ENCODE measurements around the gene KLF15.

KLF15 gene

DNA sequence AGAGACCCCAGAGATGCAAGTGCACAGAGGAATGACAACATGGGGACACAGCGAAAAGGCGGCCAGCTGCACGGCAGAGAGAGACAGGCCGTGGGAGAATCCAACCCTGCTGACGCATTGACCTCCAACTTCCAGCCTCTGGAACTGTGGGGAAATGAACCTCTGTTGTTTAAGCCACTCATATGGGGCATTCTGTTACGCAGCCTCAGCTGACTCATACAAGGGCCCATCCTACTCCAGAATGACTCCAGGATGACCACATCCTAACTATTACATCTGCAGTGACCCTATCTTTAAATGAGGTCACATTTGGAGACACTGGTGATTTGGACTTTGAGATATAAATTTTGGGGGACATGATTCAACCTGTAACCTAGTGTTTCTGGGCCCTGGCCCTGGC, 44.0 kb downstream of the KLF15 start:
- TF ChIP-seq, protein P1, sequence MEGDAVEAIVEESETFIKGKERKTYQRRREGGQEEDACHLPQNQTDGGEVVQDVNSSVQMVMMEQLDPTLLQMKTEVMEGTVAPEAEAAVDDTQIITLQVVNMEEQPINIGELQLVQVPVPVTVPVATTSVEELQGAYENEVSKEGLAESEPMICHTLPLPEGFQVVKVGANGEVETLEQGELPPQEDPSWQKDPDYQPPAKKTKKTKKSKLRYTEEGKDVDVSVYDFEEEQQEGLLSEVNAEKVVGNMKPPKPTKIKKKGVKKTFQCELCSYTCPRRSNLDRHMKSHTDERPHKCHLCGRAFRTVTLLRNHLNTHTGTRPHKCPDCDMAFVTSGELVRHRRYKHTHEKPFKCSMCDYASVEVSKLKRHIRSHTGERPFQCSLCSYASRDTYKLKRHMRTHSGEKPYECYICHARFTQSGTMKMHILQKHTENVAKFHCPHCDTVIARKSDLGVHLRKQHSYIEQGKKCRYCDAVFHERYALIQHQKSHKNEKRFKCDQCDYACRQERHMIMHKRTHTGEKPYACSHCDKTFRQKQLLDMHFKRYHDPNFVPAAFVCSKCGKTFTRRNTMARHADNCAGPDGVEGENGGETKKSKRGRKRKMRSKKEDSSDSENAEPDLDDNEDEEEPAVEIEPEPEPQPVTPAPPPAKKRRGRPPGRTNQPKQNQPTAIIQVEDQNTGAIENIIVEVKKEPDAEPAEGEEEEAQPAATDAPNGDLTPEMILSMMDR (IDR thresholded peaks at IDR 0.05), result no peak
- TF ChIP-seq ZFX (IDR thresholded peaks at IDR 0.05; ENCODE audit: borderline replicate concordance), result no peak

DNA sequence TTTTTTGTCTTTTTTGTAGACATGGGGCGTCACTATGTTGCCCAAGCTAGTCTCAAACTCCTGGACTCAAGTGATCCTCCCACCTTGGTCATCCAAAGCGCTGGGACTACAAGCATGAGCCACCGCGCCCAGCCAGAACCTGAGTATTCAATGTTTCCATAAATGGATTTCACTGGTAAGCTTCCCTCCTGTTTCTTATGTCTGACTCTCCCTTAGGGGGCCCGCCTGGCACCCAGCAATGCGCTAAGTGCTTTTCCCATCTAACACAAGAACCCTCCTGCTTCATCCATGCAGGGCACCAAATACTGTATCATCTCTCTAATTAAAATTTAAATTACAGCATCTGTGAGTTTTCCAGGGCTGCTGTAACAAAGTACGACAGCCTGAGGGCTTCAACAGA, 44.9 kb downstream of the KLF15 start:
- no peak for TF ChIP-seq ZFX (IDR thresholded peaks at IDR 0.05; ENCODE audit: borderline replicate concordance)
- TF ChIP-seq, protein P1 (IDR thresholded peaks at IDR 0.05), result no peak
- no peak overlapping the region for H3K27ac ChIP-seq

More for the DNA sequence above, 44.0 kb downstream of the KLF15 start:
- H3K27ac ChIP-seq, result no peak overlapping the region

GRCh38 chr3:126311338-126311978, 45.8 kb downstream of the KLF15 start:
- H3K27ac ChIP-seq, result no peak overlapping the region
- TF ChIP-seq, protein P1 (IDR thresholded peaks at IDR 0.05), result no peak
- TF ChIP-seq ZFX (IDR thresholded peaks at IDR 0.05; ENCODE audit: borderline replicate concordance), result no peak

- H3K27ac ChIP-seq, result no peak overlapping the region
- TF ChIP-seq ZFX (IDR thresholded peaks at IDR 0.05; ENCODE audit: borderline replicate concordance), result no peak
- TF ChIP-seq, protein P1 (IDR thresholded peaks at IDR 0.05), result no peak
Observed at GRCh38 chr3:126310816-126311215, 46.4 kb downstream of the KLF15 start.

DNA sequence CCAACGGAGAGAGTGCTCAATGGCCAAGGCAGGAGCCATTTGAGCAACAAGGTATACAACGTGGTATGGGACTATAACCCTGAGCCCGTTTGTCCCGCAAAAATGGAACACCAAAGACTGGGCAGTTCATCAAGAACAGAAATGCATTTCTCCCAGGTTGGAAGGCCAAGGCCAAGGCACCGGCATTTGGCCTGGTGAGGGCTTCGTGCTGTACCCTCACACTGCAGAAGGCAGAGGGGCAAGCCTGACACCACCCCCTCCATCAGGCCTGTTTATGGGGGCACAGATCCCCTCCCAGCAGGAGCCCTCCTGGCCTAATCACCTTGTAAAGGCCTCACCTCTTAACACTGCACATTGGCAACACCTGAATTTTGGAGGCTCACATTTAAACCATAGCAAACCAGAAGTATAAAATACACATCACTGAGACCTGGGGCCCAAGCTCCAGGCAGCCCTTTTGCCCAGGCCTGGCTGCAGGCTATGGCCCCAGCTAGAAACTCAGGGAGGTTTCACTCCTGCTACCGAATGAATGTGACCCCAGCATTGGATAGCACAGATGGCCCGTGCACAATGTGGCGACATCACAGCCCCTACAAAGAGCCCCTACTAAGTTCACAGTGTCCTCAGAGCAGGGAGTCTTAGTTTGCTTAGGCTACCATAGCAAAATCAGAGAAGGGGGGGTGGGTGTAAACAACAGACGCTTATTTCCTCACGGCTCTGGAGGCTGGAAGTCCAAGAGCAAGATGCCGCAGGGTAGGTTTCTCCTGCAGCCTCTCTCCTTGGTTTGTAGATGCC, 47.1 kb downstream of the KLF15 start:
- no peak for TF ChIP-seq ZFX (IDR thresholded peaks at IDR 0.05; ENCODE audit: borderline replicate concordance)
- TF ChIP-seq, protein P1 (IDR thresholded peaks at IDR 0.05), result no peak
- H3K27ac ChIP-seq, result no peak overlapping the region

GRCh38 chr3:126309165-126309564, 48.0 kb downstream of the KLF15 start:
- no peak for TF ChIP-seq ZFX (IDR thresholded peaks at IDR 0.05; ENCODE audit: borderline replicate concordance)
- TF ChIP-seq, protein P1 (IDR thresholded peaks at IDR 0.05), result no peak

More at GRCh38 chr3:126309165-126309564, 48.0 kb downstream of the KLF15 start:
- H3K27ac ChIP-seq, result no peak overlapping the region

Data from 22Rv1 (cell line).